Breast epithelium (tissue), 4 donors: ENCODE measurements around the gene PPP2R2B. TPM values are rescaled to one million over a fixed set of nuclear protein-coding genes. Genes with fewer than 3 reads are reported as not detected.
"Not testable (repeated sequence)": the region's sequence is repeated elsewhere in the genome, so short reads cannot be mapped to it uniquely, and the experiment has no call there.

Experiments
- DNase-seq, 2 donors: peaks; one replicate each; pipeline ENCODE4 v3.0.0-alpha.2; 2019; ENCODE audit warnings: low spot score in 2 of 2
- H3K27ac ChIP-seq, 2 donors: fragments of 200-600 bp; sonication (generic) in 1 of 2; one replicate each; pipeline ENCODE4 v1.5.1; 2016 to 2019; ENCODE audit warnings: mild to moderate bottlenecking in 1 of 2
- H3K27me3 ChIP-seq, 2 donors: fragments of 200-600 bp; sonication (generic) in 1 of 2; one replicate each; pipeline versions ENCODE4 v1.5.1 to v1.6.0; 2017 to 2019; ENCODE audit warnings: control low read depth in 1 of 2, mild to moderate bottlenecking in 1 of 2
- H3K36me3 ChIP-seq: fragments of 200-600 bp; one replicate; pipeline ENCODE4 v1.5.1; 2019
- H3K4me1 ChIP-seq, 2 donors: fragments of 200-600 bp; sonication (generic); one replicate each; pipeline ENCODE4 v1.5.1; 2016 to 2019; ENCODE audit warnings: control low read depth in 1 of 2
- H3K4me3 ChIP-seq, 3 donors: fragments of 200-600 bp; sonication (generic); 1 replicate in 2 of 3; 2 replicates in 1 of 3; pipeline ENCODE4 v1.5.1; 2016 to 2019; ENCODE audit warnings: mild to moderate bottlenecking in 3 of 3, moderate library complexity in 2 of 3
- H3K9me3 ChIP-seq, 2 donors: fragments of 200-600 bp; sonication (generic) in 1 of 2; one replicate each; pipeline ENCODE4 v1.5.1; 2016 to 2019; ENCODE audit warnings: control low read depth in 1 of 2
- CTCF ChIP-seq, 3 donors: fragments of 450-650 bp; IDR thresholded peaks; one replicate each; pipeline ENCODE4 v1.5.1; 2016 to 2017; ENCODE audit warnings: antibody characterized with exemption in 3 of 3, mild to moderate bottlenecking in 3 of 3, moderate library complexity in 3 of 3
- POLR2A ChIP-seq: fragments of 450-650 bp; IDR thresholded peaks from one replicate; pipeline ENCODE4 v1.6.1; 2016; ENCODE audit warnings: antibody characterized with exemption, mild to moderate bottlenecking, moderate library complexity
- POLR2AphosphoS5 ChIP-seq, 3 donors: sonication (generic); formaldehyde crosslinking; IDR thresholded peaks; one replicate each; pipeline ENCODE4 v1.6.1; 2017; ENCODE audit warnings: antibody characterized with exemption in 3 of 3
- intact Hi-C: fragments of 100-400 bp; cut with DNase I; formaldehyde crosslinking; loops from one replicate; pipeline ENCODE4 v1.15.1; 2023; ENCODE audit warnings: low total_unique reads
- total RNA-seq, 3 donors: library from RNA; depleted of rRNA; stranded (reverse); fragments of >200 nt; gene quantifications; one replicate each; pipeline ENCODE4 v1.1.0, GENCODE V29; 2016

Gene PPP2R2B
- total RNA-seq, 3 donors from 2014 or later = 0.33 to 1.8 (median 1.6) TPM

- TF ChIP-seq POLR2A (no peak), POLR2AphosphoS5 (IDR thresholded peaks at IDR 0.05) (no peak), CTCF (IDR thresholded peaks at IDR 0.05) (no peak)
- H3K4me1 ChIP-seq = no peaks in the 10 kb centered on the region
- no peak overlapping the region for H3K27ac ChIP-seq
- intact Hi-C loops = no loop called here
- H3K36me3 ChIP-seq = no peaks in the 10 kb centered on the region
- no peak overlapping the region for H3K4me3 ChIP-seq
- no peaks in the 10 kb centered on the region for H3K27me3 ChIP-seq
- no peak for DNase-seq
- H3K9me3 ChIP-seq = no peaks in the 10 kb centered on the region
Observed at GRCh38 chr5:146565764-146566367, 312.7 kb downstream of the PPP2R2B start.

- intact Hi-C loops = no loop called here
- TF ChIP-seq CTCF (IDR thresholded peaks at IDR 0.05) (no peak), POLR2AphosphoS5 (IDR thresholded peaks at IDR 0.05) (no peak), POLR2A (no peak)
- no peak overlapping the region for H3K4me3 ChIP-seq
- DNase-seq = no peak
- H3K4me1 ChIP-seq = no peaks in the 10 kb centered on the region
- no peaks in the 10 kb centered on the region for H3K27me3 ChIP-seq
- no peaks in the 10 kb centered on the region for H3K36me3 ChIP-seq
- peak overlapping the region; percentile 56 to 61 for H3K27ac ChIP-seq
- no peaks in the 10 kb centered on the region for H3K9me3 ChIP-seq
Observed at GRCh38 chr5:146564007-146564762, 314.4 kb downstream of the PPP2R2B start.

GRCh38 chr5:146562461-146562860 is 316.1 kb downstream of the PPP2R2B start:
- H3K27me3 ChIP-seq = no peaks in the 10 kb centered on the region
- H3K4me3 ChIP-seq = no peak overlapping the region
- no peaks in the 10 kb centered on the region for H3K36me3 ChIP-seq
- H3K27ac ChIP-seq = no peak overlapping the region
- no peak for TF ChIP-seq POLR2A
- TF ChIP-seq POLR2AphosphoS5 (IDR thresholded peaks at IDR 0.05) = no peak
- TF ChIP-seq CTCF (IDR thresholded peaks at IDR 0.05) = no peak
- intact Hi-C loops = no loop called here
- no peaks in the 10 kb centered on the region for H3K4me1 ChIP-seq
- no peaks in the 10 kb centered on the region for H3K9me3 ChIP-seq
- no peak for DNase-seq

- TF ChIP-seq CTCF (IDR thresholded peaks at IDR 0.05) (no peak), POLR2AphosphoS5 (IDR thresholded peaks at IDR 0.05) (no peak), POLR2A (no peak)
- DNase-seq = no peak
- H3K4me1 ChIP-seq = no peaks in the 10 kb centered on the region
- no peaks in the 10 kb centered on the region for H3K9me3 ChIP-seq
- intact Hi-C loops = no loop called here
- no peaks in the 10 kb centered on the region for H3K36me3 ChIP-seq
- H3K27ac ChIP-seq = no peak overlapping the region
- no peaks in the 10 kb centered on the region for H3K27me3 ChIP-seq
- no peak overlapping the region for H3K4me3 ChIP-seq
Observed at GRCh38 chr5:146561711-146562110, 316.8 kb downstream of the PPP2R2B start.

GRCh38 chr5:146560205-146560812 is 318.2 kb downstream of the PPP2R2B start:
- H3K27ac ChIP-seq = no peak overlapping the region
- H3K4me3 ChIP-seq = no peak overlapping the region
- H3K36me3 ChIP-seq = no peaks in the 10 kb centered on the region
- H3K9me3 ChIP-seq = no peaks in the 10 kb centered on the region
- DNase-seq = no peak
- no peaks in the 10 kb centered on the region for H3K4me1 ChIP-seq
- H3K27me3 ChIP-seq = no peaks in the 10 kb centered on the region
- TF ChIP-seq POLR2AphosphoS5 (IDR thresholded peaks at IDR 0.05) (no peak), POLR2A (no peak), CTCF (IDR thresholded peaks at IDR 0.05) (no peak)
- intact Hi-C loops = no loop called here

- intact Hi-C loops, H3K27ac ChIP-seq, DNase-seq, H3K4me1 ChIP-seq, H3K27me3 ChIP-seq, H3K36me3 ChIP-seq, H3K9me3 ChIP-seq, H3K4me3 ChIP-seq: not testable (repeated sequence)
Observed at GRCh38 chr5:146556884-146557283, 321.7 kb downstream of the PPP2R2B start.
